Retinal pigment epithelial cell (primary cell): Measurements from ENCODE around the gene POLA2.
"Not testable (repeated sequence)": the region's sequence is repeated elsewhere in the genome, so short reads cannot be mapped to it uniquely, and the experiment has no call there.

Experiments
- DNase-seq: peaks from one replicate; pipeline ENCODE4 v3.0.0-alpha.2; 2010; ENCODE audit warnings: low read depth
- H3K4me3 ChIP-seq: 2 replicates; pipeline ENCODE4 v1.5.1; 2011; ENCODE audit warnings: mild to moderate bottlenecking, low read length, control low read depth, moderate library complexity
- TF ChIP-seq, protein P1 (sequence below): conservative IDR thresholded peaks from 2 replicates; pipeline ENCODE4 v1.5.1; 2011; ENCODE audit warnings: low read depth, low read length, control low read depth, inconsistent platforms

The POLA2 gene

DNA sequence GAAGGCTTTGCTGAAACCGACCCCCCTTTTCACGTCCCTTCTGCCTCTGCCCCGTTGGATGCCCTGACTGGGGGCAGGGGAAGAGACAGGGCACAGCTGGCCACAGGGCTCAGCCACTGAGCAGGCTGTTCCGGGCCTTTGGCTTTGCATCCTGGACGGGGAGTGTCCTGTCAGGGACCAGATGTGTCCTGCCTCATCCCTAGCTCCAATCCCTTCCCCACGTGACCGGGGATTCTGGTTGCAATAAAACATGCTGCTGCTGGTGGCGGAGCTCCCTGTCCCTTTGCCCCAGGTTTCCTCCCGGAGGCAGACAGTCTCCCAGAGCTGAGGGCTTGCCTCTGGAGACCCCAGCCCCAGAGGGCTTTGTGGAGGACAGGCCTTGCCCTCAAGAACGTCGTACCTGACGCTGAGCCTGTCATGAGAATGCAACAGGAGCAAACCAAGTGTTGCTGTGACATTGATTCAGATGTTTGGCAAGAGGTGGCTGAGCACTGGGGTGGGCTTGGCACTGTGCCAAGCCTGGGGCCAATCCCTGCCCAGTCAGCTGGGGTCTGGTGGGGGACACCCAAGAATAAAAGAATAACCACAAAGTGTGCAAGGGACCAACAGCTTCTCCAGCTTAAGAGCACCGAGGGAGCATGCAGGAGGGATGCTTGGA lies 60.2 kb downstream of the POLA2 start:
- DNase-seq = no peak
- no peak overlapping the region for H3K4me3 ChIP-seq
- TF ChIP-seq, protein P1, sequence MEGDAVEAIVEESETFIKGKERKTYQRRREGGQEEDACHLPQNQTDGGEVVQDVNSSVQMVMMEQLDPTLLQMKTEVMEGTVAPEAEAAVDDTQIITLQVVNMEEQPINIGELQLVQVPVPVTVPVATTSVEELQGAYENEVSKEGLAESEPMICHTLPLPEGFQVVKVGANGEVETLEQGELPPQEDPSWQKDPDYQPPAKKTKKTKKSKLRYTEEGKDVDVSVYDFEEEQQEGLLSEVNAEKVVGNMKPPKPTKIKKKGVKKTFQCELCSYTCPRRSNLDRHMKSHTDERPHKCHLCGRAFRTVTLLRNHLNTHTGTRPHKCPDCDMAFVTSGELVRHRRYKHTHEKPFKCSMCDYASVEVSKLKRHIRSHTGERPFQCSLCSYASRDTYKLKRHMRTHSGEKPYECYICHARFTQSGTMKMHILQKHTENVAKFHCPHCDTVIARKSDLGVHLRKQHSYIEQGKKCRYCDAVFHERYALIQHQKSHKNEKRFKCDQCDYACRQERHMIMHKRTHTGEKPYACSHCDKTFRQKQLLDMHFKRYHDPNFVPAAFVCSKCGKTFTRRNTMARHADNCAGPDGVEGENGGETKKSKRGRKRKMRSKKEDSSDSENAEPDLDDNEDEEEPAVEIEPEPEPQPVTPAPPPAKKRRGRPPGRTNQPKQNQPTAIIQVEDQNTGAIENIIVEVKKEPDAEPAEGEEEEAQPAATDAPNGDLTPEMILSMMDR = no peak

DNA sequence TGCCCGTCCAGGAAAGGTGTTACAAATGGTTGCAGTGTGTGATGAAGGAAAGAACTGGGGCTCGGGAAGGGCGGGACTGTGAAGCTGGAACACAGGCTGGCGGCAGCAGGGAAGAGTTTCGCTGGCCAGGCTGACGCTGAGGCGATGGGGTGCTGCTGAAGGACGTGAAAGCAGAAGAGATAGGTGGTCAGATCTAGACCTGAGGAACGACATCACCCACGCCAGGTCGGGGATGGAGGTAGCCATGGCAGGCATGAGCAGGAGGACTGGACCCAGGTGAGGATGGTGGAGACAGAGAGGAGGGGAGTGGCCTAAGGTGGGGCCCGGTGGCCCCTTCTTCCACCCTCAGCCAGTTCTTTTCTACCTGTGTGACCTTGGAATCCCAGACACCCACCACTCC lies 62.1 kb downstream of the POLA2 start:
- TF ChIP-seq, protein P1 = no peak
- no peak overlapping the region for H3K4me3 ChIP-seq
- no peak for DNase-seq

DNA sequence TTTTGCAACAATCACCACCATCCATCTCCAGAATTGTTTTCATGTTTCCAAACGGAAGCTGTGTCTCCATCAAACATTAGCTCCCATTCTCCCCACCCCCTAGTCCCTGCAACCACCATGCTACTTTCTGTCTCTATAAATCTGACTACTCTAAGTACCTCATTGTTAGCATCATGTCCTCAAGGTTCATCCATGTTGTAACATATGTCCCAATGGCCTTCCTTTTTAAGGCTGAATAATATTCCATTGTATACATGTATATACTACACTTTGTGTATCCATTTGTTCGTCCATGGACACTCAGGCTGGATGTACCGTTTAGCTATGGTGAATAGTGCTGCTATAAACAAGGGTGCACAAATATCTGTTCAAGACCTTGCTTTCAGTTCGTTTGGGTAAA lies 63.7 kb downstream of the POLA2 start:
- TF ChIP-seq, protein P1 = no peak
- no peak for DNase-seq
- no peak overlapping the region for H3K4me3 ChIP-seq

DNA sequence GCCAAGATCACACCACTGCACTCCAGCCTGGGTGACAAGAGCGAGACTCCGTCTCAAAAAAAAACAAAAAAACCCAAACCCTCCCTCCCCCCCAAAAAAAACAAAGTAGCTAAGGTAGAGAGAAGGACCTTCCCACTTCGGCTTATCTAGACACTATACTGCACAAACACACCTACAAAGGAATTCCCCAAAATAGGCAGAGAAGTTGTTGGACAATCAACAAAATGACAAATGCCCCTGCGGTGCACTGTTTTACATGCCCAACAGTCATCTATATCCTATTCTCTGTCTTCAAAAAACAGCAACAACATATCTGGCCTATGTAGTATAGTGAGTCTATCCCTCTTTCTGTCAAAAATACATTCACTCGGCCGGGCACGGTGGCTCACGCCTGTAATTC lies 65.3 kb downstream of the POLA2 start:
- no peak overlapping the region for H3K4me3 ChIP-seq
- DNase-seq = no peak
- TF ChIP-seq, protein P1 = no peak

DNA sequence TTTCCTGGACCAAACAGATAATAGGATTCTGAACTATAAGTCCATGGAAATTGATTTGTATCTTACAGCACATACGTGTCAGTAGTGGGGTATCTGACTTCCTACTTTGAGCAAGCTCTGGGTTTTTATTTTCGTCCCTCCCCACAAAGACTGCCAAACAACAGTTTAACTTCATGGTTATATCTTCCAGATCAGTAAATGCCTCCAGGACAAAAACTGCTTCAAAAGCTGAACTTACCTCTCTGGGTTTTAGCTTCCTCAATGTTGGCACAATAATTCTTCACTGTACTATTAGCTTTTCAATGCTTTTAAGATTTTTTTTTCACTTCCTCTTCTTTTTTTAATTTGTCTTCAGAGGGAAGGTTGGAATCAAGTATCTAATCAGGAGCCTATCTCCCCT lies 67.7 kb downstream of the POLA2 start:
- no peak overlapping the region for H3K4me3 ChIP-seq
- no peak for DNase-seq

DNA sequence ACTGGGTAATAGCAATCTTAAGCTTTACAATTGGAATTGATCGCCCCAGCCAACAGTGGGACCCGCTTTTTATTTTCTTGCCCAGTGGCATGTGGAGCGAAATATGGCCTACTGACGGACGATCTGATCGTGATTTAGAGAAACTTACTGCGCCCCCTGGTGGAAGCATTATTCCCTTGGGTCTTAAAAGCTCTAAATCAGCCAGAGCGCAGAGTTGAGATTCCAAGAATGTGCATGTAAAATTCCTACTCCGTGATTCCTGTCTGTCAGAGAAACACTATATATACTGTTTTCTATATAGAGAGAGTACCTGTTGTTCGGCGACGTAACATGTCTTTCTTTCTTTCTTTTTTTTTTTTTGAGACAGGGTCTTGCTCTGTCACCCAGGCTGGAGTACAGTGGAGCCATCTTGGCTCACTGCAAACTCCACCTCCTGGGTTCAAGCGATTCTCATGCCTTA lies 68.2 kb downstream of the POLA2 start:
- DNase-seq = peak; percentile 64
- no peak overlapping the region for H3K4me3 ChIP-seq
- TF ChIP-seq, protein P1 = peak; percentile 78

More for the DNA sequence above, 67.7 kb downstream of the POLA2 start:
- TF ChIP-seq, protein P1 = no peak

DNA sequence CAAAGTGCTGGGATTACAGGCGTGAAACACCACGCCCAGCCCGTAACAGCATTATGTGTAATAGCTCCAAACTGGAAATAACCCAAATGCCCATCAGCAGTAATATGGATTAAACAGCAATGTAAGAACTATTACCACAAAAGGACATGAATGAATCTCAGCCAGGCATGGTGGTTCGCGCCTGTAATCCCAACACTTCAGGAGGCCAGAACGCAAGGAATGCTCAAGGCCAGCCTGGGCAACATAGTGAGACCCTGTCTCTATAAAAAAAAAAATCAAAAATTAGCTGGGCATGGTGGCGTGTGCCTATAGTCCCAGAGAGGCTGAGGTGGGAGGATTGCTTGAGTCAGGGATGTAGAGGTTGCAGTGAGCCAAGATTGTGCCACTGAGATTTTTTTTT lies 68.8 kb downstream of the POLA2 start:
- TF ChIP-seq, protein P1 = no peak
- DNase-seq = no peak
- H3K4me3 ChIP-seq = no peak overlapping the region

DNA sequence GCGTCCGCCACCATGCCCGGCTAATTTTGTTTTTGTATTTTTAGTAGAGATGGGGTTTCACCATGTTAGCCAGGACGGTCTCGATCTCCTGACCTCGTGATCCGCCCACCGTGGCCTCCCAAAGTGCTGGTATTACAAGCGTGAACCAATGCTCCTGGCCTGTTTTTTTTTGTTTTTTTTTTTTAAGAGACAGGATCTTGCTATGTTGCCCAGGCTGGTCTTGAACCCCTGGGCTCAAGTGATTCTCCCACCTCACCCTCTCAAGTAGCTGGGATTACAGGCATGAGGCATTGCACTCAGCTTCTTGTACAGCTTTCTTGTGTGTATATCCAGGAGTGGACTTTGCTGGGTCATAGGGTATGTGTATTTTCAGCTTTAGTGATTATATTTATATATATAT lies 70.8 kb downstream of the POLA2 start:
- DNase-seq, H3K4me3 ChIP-seq: not testable (repeated sequence)
